Activated T-cell treated with anti-CD3 and anti-CD28 coated beads for 24 hours (primary cell): ENCODE results near the gene CCNE1.

Experiments
- DNase-seq: peaks from one replicate; pipeline ENCODE4 v3.0.0-alpha.2; 2020; ENCODE audit warnings: low read depth

Gene CCNE1

GRCh38 chr19:29811125-29812079 is at the start of gene CCNE1:
TSS of gene CCNE1 (plus strand) at chr19:29811991. CDS start at chr19:29812556, 565 bp downstream.
- DNase-seq, result peak; percentile 96

- no peak for DNase-seq
Measured at GRCh38 chr19:29763196-29763595, 48.6 kb upstream of the CCNE1 start.

- no peak for DNase-seq
Measured at GRCh38 chr19:29764361-29764760, 47.4 kb upstream of the CCNE1 start.

- DNase-seq, result no peak
Measured at GRCh38 chr19:29766100-29766499, 45.7 kb upstream of the CCNE1 start.

GRCh38 chr19:29767039-29767735 is 44.6 kb upstream of the CCNE1 start:
- no peak for DNase-seq

- no peak for DNase-seq
Measured at GRCh38 chr19:29768166-29768565, 43.6 kb upstream of the CCNE1 start.

GRCh38 chr19:29769997-29770396 is 41.8 kb upstream of the CCNE1 start:
- no peak for DNase-seq

GRCh38 chr19:29770648-29771047 is 41.1 kb upstream of the CCNE1 start:
- DNase-seq, result no peak

GRCh38 chr19:29771708-29772414 is 39.9 kb upstream of the CCNE1 start:
- peak; percentile 4 for DNase-seq

GRCh38 chr19:29772696-29773095 is 39.1 kb upstream of the CCNE1 start:
- no peak for DNase-seq

GRCh38 chr19:29773141-29773540 is 38.6 kb upstream of the CCNE1 start:
- no peak for DNase-seq

GRCh38 chr19:29774126-29774525 is 37.7 kb upstream of the CCNE1 start:
- no peak for DNase-seq

- DNase-seq, result no peak
Measured at GRCh38 chr19:29777781-29778309, 33.9 kb upstream of the CCNE1 start.

- no peak for DNase-seq
Measured at GRCh38 chr19:29779921-29780320, 31.9 kb upstream of the CCNE1 start.

GRCh38 chr19:29781386-29782259 is 30.2 kb upstream of the CCNE1 start:
- no peak for DNase-seq

- no peak for DNase-seq
Measured at GRCh38 chr19:29782260-29782580, 29.6 kb upstream of the CCNE1 start.

- DNase-seq, result no peak
Measured at GRCh38 chr19:29783627-29784190, 28.1 kb upstream of the CCNE1 start.

GRCh38 chr19:29784598-29785223 is 27.1 kb upstream of the CCNE1 start:
- no peak for DNase-seq

GRCh38 chr19:29785360-29785759 is 26.4 kb upstream of the CCNE1 start:
- no peak for DNase-seq

- DNase-seq, result no peak
Measured at GRCh38 chr19:29785955-29786589, 25.7 kb upstream of the CCNE1 start.
